ENCODE results near the gene CAP1. TPM values are rescaled to one million over a fixed set of nuclear protein-coding genes. Genes with fewer than 3 reads are reported as not detected.

The CAP1 gene
- total RNA-seq, 2 experiments from 2014 or later: 527 to 553 TPM

DNA sequence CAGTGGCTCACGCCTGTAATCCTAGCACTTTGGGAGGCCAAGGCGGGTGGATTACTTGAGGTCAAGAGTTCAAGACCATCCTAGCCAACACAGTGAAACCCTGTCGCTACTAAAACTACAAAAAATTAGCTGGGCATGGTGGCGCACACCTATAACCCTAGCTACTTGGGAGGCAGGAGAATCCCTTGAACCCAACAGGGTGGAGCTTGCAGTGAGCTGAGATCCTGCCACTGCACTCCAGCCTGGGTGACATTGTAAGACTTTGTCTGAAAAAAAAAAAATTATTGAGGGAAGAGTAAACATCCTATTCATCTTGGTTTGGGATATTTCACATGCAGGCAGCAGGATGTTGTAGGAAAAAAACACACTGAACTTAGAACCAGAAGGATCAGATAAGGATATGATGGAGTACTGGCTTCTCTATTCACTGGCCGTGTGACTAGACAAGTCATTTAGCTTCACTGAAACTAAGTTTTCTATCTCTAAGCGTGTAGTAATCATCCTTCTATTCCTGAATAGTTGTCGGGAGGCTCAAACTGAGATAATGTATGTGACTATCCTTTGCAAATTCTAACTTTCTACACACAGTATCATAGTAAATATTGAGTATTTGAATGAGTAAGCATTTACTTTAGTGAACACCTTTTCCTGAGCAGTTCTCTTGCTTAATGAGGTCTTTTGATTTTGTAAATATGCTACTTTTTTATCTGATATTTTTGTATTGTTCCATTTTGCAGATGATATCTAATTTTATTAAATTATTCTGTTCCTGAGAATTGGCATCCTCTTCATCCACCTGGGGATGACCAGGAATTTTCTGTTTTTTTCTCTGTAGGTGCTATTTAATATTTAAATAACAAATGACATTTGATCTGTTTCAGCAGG is 18.2 kb downstream of the CAP1 start:
- intact Hi-C loops (cut with DNase I, micrococcal nuclease): loop anchor here (1.0 to 5.0 kb wide), 3 partner anchors 9 to 924 kb away; partner anchors contain the start of gene CAP1 (in 1 of the 2)
- Mint-ChIP-seq H3K27me3 (no peaks in the 10 kb centered on the region), H3K36me3 (ENCODE audit: low read depth) (peaks cover 77% of the 10 kb centered on the region), H3K9me3 (ENCODE audit: low read depth) (peaks cover 2% of the 10 kb centered on the region), H3K4me1 (peaks cover 88% of the 10 kb centered on the region), H3K27ac (peak overlapping the region; percentile 90), H3K4me3 (peak overlapping the region; percentile 60)
- ATAC-seq (peak; percentile 72), DNase-seq (no peak)
- CTCF ChIA-PET: interaction anchor here (0.6 to 2.1 kb wide), 5 partner anchors 12 to 280 kb away, joined by 3 to 6 read pairs (median 3); no protein-coding TSS in a partner anchor
- POLR2A ChIA-PET: no interaction called here

DNA sequence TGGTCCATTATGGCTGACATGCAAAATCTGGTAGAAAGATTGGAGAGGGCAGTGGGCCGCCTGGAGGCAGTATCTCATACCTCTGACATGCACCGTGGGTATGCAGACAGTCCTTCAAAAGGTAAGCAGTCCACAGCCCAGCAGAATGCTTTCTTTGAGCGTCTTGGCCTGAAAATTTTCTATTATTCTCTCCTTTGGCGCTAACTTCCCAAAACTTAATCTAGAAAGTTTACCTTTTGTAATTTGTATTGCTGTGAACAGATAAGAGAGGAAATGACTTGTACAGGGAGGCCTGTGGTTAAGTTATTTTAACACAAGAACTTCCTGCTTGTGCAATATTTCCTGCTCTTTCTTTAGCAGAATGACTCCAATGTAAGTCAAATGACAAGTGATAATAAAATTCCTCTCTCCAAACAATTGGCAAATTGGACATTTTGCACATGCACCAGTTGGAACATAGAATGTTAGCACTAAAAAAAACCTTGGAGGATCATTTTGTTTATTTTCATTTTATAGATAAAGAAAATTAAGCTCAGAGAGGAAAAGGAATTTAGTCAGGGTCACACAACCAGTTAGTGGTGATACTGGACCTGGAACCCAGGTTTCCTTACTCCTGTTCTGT is 18.9 kb downstream of the CAP1 start:
- Mint-ChIP-seq H3K27me3 (no peaks in the 10 kb centered on the region), H3K4me1 (peaks cover 88% of the 10 kb centered on the region), H3K27ac (peak overlapping the region; percentile 90), H3K36me3 (ENCODE audit: low read depth) (peaks cover 79% of the 10 kb centered on the region), H3K4me3 (peak overlapping the region; percentile 60), H3K9me3 (ENCODE audit: low read depth) (peaks cover 2% of the 10 kb centered on the region)
- intact Hi-C loops (cut with DNase I, micrococcal nuclease): loop anchor here (1.0 to 5.0 kb wide), 3 partner anchors 10 to 923 kb away; partner anchors contain the start of gene CAP1 (in 1 of the 2)
- peak; percentile 54 for ATAC-seq
- POLR2A ChIA-PET: interaction anchor here (0.5 to 0.7 kb wide), 2 partner anchors 24 to 315 kb away, joined by 3 read pairs; no protein-coding TSS in a partner anchor
- CTCF ChIA-PET: interaction anchor here (0.6 to 2.5 kb wide), 11 partner anchors 9 to 368 kb away, joined by 3 to 12 read pairs (median 3); partner anchors contain the start of gene HPCAL4
- peak; percentile 46 for DNase-seq

DNA sequence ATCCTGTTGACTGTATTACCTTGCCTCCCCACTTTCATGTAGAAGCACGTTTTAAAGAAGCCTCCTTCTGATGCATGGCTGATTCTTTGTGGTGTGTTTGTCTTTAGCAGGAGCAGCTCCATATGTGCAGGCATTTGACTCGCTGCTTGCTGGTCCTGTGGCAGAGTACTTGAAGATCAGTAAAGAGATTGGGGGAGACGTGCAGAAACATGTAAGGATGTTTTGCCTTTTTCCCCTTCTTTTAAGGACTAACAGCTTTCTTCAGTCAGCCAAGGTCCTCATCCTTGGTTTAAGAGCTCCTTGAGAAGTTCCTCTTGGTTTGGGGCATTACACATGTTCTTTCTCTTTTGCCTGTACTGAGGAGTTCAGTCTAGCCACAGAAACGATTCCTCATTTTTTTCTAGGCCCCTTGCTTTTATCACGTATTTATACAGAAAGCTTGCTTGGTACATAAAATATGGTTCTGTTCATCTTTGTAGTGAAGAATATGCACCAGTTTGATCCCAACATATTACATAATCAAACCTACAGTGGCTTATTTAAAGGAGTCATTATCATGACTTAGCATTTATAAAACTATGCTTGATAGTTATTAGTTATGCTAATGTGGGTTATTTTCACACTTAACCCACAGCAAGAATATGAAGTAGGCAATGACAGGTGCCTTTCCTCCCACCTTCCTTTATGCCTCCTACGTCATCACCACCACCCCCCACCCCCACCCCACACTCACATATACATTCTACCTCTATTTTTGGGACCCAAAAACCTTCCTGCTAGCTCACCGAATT is 19.6 kb downstream of the CAP1 start:
- ChIA-PET POLR2A (interaction anchor here (0.5 to 0.7 kb wide), 2 partner anchors 24 to 314 kb away, joined by 3 read pairs; no protein-coding TSS in a partner anchor), CTCF (interaction anchor here (0.6 to 2.5 kb wide), 12 partner anchors 10 to 369 kb away, joined by 3 to 12 read pairs (median 4); partner anchors contain the start of gene HPCAL4)
- H3K9me3 Mint-ChIP-seq (ENCODE audit: low read depth): peaks cover 2% of the 10 kb centered on the region
- peak overlapping the region; percentile 90 for H3K27ac Mint-ChIP-seq
- intact Hi-C loops (cut with DNase I, micrococcal nuclease): loop anchor here (1.0 to 5.0 kb wide), 3 partner anchors 11 to 922 kb away; partner anchors contain the start of gene CAP1 (in 1 of the 2)
- peak; percentile 17 for ATAC-seq
- H3K27me3 Mint-ChIP-seq: no peaks in the 10 kb centered on the region
- DNase-seq: no peak
- peak overlapping the region; percentile 60 for H3K4me3 Mint-ChIP-seq
- peaks cover 81% of the 10 kb centered on the region for H3K36me3 Mint-ChIP-seq (ENCODE audit: low read depth)
- peaks cover 88% of the 10 kb centered on the region for H3K4me1 Mint-ChIP-seq

DNA sequence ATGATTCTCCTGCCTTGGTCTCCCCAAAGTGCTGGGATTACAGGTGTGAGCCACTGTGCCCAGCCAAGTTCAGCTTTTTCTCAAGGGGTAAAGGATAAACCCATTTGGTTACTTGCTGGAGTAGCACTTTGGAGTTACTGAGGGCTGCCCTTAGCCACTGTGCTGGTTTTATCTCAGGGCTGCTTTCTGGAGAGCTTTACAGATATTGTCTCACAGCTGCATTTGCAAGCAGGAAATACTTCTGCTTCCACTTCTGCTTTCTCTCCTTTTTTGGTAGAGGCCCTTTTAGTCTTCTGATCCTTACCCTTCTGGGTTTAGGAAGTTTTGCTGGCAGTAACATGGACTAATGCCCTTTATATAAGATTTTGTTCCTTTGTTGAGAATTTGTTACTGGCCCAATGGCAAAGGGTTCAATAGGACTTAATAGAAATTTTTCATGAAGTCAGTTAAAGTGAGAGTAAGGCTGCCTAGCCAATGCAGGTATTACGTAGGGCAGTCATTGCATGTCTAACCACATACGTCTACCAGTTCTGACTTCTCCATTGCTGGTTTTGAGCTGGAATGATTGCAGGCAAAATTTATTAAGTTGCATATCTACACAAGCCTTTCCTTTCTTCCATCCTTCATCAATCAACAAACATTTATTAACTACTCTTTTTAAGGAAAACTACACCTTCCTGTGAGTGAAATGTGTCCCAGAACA is 24.4 kb downstream of the CAP1 start:
- no peaks in the 10 kb centered on the region for H3K9me3 Mint-ChIP-seq (ENCODE audit: low read depth)
- no peak overlapping the region for H3K4me3 Mint-ChIP-seq
- intact Hi-C loops (cut with DNase I, micrococcal nuclease): no loop called here
- peak overlapping the region; percentile 94 for H3K27ac Mint-ChIP-seq
- ChIA-PET POLR2A (no interaction called here), CTCF (interaction anchor here (0.7 to 1.5 kb wide), 4 partner anchors 8 to 149 kb away, joined by 3 to 5 read pairs (median 4); no protein-coding TSS in a partner anchor)
- no peaks in the 10 kb centered on the region for H3K27me3 Mint-ChIP-seq
- peaks cover 65% of the 10 kb centered on the region for H3K4me1 Mint-ChIP-seq
- peaks cover 80% of the 10 kb centered on the region for H3K36me3 Mint-ChIP-seq (ENCODE audit: low read depth)
- DNase-seq (no peak), ATAC-seq (no peak)

DNA sequence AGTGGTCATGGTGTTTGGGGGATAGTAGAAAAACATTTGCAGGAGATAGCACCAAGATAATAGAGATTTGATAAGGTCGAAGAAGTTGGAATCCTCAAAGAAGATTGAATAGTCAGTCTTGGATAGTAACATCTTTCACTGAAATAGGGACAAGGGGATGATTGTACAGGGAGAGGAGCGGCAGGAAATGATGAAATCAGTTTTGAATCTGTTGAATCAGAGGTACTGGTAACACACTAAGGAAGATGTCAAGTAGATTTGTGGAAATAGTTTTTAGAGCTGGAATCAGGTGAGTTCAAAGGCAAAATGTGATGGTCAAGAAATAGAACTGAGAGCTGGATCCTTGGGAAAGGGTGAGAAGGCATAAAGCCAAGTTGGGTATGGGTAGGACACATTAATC is 26.5 kb downstream of the CAP1 start:
- intact Hi-C loops (cut with DNase I, micrococcal nuclease): no loop called here
- H3K36me3 Mint-ChIP-seq (ENCODE audit: low read depth): peaks cover 80% of the 10 kb centered on the region
- H3K4me1 Mint-ChIP-seq: peaks cover 47% of the 10 kb centered on the region
- H3K9me3 Mint-ChIP-seq (ENCODE audit: low read depth): no peaks in the 10 kb centered on the region
- POLR2A ChIA-PET: no interaction called here
- DNase-seq (no peak), ATAC-seq (peak; percentile 63)
- H3K27me3 Mint-ChIP-seq: no peaks in the 10 kb centered on the region
- H3K4me3 Mint-ChIP-seq: peak overlapping the region; percentile 2
- CTCF ChIA-PET: interaction anchor here (0.6 to 1.2 kb wide), 3 partner anchors 86 to 697 kb away, joined by 3 read pairs; no protein-coding TSS in a partner anchor
- peak overlapping the region; percentile 94 for H3K27ac Mint-ChIP-seq

DNA sequence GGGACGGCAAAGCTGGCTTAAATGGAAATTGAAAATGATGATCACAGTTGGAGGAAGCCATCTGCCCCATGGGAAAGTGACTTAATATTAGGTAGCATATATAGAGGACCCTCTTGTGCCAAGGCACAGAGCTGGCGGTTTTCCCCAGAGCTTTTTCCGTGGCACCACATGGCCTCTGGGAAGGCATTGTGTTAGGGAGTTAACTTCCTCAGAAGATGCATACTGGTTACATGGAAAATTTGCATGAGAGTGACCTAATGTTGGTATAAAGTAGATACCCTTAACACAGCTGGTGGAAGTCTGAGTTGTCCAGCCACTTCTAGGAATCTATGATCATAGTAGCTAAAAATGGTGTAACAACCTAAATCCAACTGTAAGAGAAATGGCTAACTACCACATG is 27.3 kb downstream of the CAP1 start:
- intact Hi-C loops (cut with DNase I, micrococcal nuclease): no loop called here
- DNase-seq: no peak
- H3K27ac Mint-ChIP-seq: peak overlapping the region; percentile 94
- peaks cover 44% of the 10 kb centered on the region for H3K4me1 Mint-ChIP-seq
- H3K36me3 Mint-ChIP-seq (ENCODE audit: low read depth): peaks cover 83% of the 10 kb centered on the region
- no peak for ATAC-seq
- no peak overlapping the region for H3K4me3 Mint-ChIP-seq
- POLR2A ChIA-PET: interaction anchor here (0.5 kb wide), 1 partner anchor 242 kb away, joined by 3 read pairs; no protein-coding TSS in a partner anchor
- CTCF ChIA-PET: interaction anchor here (0.9 to 1.2 kb wide), 2 partner anchors 85 to 270 kb away, joined by 3 read pairs; no protein-coding TSS in a partner anchor
- H3K27me3 Mint-ChIP-seq: no peaks in the 10 kb centered on the region
- no peaks in the 10 kb centered on the region for H3K9me3 Mint-ChIP-seq (ENCODE audit: low read depth)

DNA sequence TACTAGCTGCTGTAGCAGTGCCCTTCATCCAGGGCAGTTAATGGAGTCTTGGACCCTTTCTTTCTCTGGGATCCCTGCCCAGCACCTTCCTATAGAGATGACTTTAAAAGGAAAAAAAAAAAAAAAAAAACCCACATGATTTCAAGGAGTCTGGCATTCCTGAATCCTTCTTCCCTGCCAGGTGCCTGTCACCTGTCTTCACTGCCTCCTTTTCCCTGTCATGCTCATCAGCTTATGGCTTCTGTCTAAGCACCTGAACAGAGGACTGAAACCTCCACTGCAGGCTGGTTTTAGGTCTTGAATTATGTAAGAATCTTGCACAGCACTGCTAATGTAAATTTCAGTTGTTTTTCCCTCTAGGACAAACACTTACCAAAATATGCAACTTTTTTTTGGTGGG is 31.6 kb downstream of the CAP1 start:
- Mint-ChIP-seq H3K9me3 (ENCODE audit: low read depth) (no peaks in the 10 kb centered on the region), H3K27me3 (no peaks in the 10 kb centered on the region), H3K4me3 (no peak overlapping the region), H3K4me1 (peaks cover 19% of the 10 kb centered on the region), H3K36me3 (ENCODE audit: low read depth) (peaks cover 59% of the 10 kb centered on the region), H3K27ac (peak overlapping the region; percentile 34)
- ChIA-PET POLR2A (no interaction called here), CTCF (interaction anchor here (1.0 to 1.5 kb wide), 2 partner anchors 8 to 267 kb away, joined by 3 to 6 read pairs; no protein-coding TSS in a partner anchor)
- intact Hi-C loops (cut with DNase I, micrococcal nuclease): no loop called here
- DNase-seq: no peak
- ATAC-seq: no peak

DNA sequence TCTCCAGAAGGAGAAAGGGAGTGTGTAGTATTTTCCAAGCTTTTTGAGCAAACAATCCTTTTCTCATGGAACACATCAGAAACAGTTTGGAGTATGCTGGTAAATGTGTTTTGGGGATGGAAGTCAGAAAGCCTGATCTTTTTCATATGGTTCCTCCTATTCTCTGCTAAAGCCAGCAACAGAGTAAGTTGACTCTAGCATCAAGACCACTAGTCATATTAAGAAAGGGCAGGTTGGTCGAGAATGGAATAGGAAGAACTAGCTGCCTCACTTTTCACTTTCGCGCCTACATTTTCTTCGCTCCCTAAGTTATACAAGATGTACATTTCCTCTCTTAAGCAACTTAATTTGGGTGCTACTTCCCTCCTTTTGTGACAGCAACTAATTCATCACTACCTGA is 32.5 kb downstream of the CAP1 start:
- Mint-ChIP-seq H3K4me3 (no peak overlapping the region), H3K9me3 (ENCODE audit: low read depth) (no peaks in the 10 kb centered on the region), H3K4me1 (peaks cover 13% of the 10 kb centered on the region), H3K27me3 (no peaks in the 10 kb centered on the region), H3K36me3 (ENCODE audit: low read depth) (peaks cover 58% of the 10 kb centered on the region), H3K27ac (peak overlapping the region; percentile 34)
- intact Hi-C loops (cut with DNase I, micrococcal nuclease): no loop called here
- ATAC-seq: no peak
- CTCF ChIA-PET: no interaction called here
- POLR2A ChIA-PET: no interaction called here
- DNase-seq: no peak

DNA sequence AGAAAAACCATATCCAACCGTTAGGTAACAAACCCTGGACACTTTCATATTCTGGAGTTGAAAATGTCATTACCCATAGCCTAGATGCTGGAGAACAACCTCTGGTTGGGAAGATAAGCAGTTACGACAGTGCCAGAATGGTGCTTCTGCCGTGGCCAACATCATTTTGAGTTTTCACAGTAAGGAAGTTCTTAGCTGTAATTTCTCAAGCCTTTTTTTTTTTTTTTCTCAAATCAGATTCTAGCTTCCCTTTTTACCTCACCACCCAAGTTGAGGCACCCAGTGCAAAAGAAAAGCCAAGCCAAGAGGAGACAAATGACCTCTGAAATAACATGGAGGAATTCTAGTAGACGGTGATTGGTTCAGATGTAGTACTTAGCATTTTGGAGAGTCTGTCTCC is 34.7 kb downstream of the CAP1 start:
- POLR2A ChIA-PET: interaction anchor here (0.5 kb wide), 1 partner anchor 52 kb away, joined by 3 read pairs; no protein-coding TSS in a partner anchor
- Mint-ChIP-seq H3K4me3 (no peak overlapping the region), H3K27ac (no peak overlapping the region), H3K4me1 (peaks cover 17% of the 10 kb centered on the region), H3K9me3 (ENCODE audit: low read depth) (no peaks in the 10 kb centered on the region), H3K36me3 (ENCODE audit: low read depth) (peaks cover 57% of the 10 kb centered on the region), H3K27me3 (no peaks in the 10 kb centered on the region)
- DNase-seq: no peak
- intact Hi-C loops (cut with DNase I, micrococcal nuclease): no loop called here
- CTCF ChIA-PET: interaction anchor here (0.6 to 1.5 kb wide), 6 partner anchors 9 to 469 kb away, joined by 3 to 7 read pairs (median 4); no protein-coding TSS in a partner anchor
- ATAC-seq: no peak

DNA sequence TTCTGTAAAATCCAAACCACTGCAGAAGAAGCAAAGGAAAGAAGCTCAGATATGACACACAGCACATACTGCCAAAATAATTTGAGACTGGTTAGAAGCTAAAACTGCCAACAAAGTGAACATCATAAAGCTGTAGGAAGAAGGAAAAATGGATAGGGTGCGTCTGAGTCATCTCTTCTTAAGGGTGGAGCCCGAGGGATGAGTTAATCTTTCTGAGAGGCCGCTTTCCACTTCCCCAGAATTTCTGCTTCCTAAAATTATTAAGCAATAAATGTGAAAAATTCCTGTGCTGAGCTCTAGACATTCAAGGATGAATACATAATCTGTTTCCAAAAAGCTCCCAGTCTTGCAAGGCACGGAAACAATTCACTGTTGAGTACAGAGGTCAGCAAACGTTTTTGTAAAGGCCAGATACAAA is 36.4 kb downstream of the CAP1 start:
- intact Hi-C loops (cut with DNase I, micrococcal nuclease): no loop called here
- ATAC-seq (no peak), DNase-seq (no peak)
- Mint-ChIP-seq H3K27ac (peak overlapping the region; percentile 60), H3K36me3 (ENCODE audit: low read depth) (peaks cover 48% of the 10 kb centered on the region), H3K9me3 (ENCODE audit: low read depth) (no peaks in the 10 kb centered on the region), H3K27me3 (no peaks in the 10 kb centered on the region), H3K4me3 (no peak overlapping the region), H3K4me1 (peaks cover 17% of the 10 kb centered on the region)
- CTCF ChIA-PET: interaction anchor here (0.6 to 3.3 kb wide), 9 partner anchors 13 to 262 kb away, joined by 3 to 12 read pairs (median 3); no protein-coding TSS in a partner anchor
- POLR2A ChIA-PET: interaction anchor here (0.6 kb wide), 1 partner anchor 11 kb away, joined by 4 read pairs; no protein-coding TSS in a partner anchor

All from activated CD4-positive, alpha-beta T cell treated with anti-CD3 and anti-CD28 coated beads for 36 hours (primary cell).